ENCODE measurements around the gene STAB1.

STAB1 gene

DNA sequence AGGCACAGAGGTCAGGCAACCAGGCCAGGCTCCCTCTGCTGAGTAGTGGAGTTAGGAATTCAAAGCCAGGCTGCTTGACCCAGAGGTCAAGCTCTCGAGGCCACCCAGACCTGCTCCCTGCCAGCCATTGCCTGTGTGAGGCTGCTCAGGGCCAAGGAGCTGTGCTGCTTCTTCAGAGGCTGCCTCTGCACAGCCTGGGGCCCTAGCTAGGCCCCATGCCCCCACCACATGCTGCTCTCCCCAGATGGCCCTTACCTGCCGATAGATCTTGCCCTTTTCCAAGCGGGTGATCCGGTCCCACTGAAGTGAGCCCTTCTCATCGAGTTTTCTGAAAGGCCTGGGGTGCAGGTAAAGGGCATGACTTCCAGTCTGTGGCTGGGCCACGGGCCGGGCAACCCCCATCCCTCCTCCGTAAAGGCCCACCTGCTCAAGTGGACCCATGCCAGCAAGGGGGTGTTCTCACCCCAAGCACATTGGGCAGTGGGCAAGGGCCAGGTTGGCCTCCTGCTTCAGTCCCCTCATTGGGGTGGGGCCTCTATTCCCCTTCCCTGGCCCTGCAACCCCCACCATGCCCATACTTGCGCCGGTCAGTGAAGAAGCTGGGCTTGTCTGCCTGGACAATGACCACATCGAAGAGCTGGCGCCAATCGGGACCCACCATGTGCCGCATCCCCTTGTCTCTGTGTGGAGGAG lies 32.0 kb downstream of the STAB1 start:
- DNase-seq = no peak
- TF ChIP-seq, protein P1, sequence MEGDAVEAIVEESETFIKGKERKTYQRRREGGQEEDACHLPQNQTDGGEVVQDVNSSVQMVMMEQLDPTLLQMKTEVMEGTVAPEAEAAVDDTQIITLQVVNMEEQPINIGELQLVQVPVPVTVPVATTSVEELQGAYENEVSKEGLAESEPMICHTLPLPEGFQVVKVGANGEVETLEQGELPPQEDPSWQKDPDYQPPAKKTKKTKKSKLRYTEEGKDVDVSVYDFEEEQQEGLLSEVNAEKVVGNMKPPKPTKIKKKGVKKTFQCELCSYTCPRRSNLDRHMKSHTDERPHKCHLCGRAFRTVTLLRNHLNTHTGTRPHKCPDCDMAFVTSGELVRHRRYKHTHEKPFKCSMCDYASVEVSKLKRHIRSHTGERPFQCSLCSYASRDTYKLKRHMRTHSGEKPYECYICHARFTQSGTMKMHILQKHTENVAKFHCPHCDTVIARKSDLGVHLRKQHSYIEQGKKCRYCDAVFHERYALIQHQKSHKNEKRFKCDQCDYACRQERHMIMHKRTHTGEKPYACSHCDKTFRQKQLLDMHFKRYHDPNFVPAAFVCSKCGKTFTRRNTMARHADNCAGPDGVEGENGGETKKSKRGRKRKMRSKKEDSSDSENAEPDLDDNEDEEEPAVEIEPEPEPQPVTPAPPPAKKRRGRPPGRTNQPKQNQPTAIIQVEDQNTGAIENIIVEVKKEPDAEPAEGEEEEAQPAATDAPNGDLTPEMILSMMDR (IDR thresholded peaks at IDR 0.05; ENCODE audit: low read depth, low read length, missing control alignments) = no peak
- Histone ChIP-seq H3K36me3 (replicated peaks) (peaks cover 47% of the 10 kb centered on the region), H3K27ac (no peak overlapping the region), H3K27me3 (replicated peaks) (no peaks in the 10 kb centered on the region), H3K4me3 (ENCODE audit: low read depth, low read length) (no peak overlapping the region)
- in situ Hi-C loops (cut with HindIII; ENCODE audit: low pct_ligation_motif_present, low sequenced_read_pairs) = no loop called here

DNA sequence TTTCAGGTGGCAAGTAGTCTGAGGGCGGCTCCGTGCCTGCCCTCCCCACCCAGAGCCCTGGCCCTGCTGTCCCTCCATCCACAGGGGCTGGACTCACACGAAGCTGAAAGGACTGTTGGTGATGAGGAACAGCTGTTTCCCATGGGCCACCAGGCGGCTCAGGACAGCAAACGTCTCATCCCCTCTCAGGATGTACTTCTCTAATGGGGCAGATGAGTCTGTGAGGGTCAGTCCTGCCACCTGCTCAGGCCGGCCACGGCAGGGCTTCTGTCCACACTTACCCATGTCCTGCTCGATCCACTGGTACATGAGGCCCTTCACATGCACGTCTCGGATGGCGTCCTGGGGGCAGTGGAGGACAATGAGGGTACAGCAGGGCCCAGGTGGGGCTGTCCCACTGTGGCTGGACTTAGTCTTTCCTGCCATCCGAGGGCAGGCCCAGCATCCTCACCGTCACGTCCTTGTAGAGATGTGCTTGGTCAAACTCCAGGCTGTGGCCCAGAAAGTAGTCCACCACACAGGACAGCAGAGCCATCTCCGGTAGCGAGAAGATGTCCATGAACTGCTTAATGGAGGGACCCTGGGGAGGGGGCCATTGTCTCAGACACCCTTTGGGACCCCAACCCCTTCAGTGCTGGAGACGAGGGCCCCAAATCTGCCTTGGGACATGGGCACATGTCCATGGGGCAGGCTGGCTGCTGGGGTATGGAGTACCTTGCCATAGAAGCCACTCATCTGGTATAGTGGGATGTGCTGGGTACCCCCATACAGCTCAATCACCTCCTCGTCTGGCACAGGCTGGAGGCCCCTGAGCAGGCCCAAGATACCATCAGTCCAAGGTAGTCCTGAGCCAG lies 32.8 kb downstream of the STAB1 start:
- peaks cover 47% of the 10 kb centered on the region for H3K36me3 ChIP-seq (replicated peaks)
- H3K27ac ChIP-seq = no peak overlapping the region
- in situ Hi-C loops (cut with HindIII; ENCODE audit: low pct_ligation_motif_present, low sequenced_read_pairs) = no loop called here
- no peaks in the 10 kb centered on the region for H3K27me3 ChIP-seq (replicated peaks)
- no peak for DNase-seq
- no peak overlapping the region for H3K4me3 ChIP-seq (ENCODE audit: low read depth, low read length)
- TF ChIP-seq, protein P1 (IDR thresholded peaks at IDR 0.05; ENCODE audit: low read depth, low read length, missing control alignments) = no peak

DNA sequence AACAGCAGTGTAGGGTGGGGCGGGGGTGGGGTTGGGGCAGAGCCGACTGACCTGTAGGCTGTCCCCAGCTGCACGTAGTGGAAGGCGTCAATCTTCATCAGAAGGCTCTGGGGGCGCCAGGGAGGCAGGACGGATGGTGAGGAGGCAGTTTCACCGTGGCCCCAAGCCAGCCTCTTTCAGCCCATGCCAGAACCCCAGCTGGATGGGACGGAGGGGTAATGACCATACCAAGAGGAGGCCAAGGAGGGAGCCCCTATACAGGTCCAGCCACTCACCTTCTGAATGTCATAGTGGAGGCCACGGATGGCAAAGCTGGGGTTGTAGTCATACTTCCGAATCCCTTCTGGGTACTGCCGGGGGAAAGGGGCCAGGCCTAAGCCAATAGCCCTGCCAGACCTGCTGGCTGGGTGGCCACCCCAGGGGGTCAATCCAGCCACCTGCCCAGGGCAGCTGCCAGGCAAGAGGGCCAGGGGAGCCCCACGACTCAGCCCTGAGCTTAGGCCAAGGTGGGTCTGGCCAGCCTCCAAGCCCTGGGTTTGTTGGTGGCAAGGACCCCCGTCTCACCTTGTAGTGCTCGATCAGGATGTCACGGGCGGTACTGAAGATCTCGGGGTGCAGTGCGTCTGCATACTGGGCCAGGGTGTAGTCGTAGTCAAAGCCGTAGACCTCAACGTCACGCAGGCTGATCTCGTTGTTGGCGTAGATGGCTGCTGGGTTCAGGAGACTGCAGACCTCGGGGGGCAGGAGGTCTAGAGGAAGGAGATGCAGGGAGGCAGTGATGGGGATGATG lies 33.6 kb downstream of the STAB1 start:
- in situ Hi-C loops (cut with HindIII; ENCODE audit: low pct_ligation_motif_present, low sequenced_read_pairs) = no loop called here
- Histone ChIP-seq H3K27ac (no peak overlapping the region), H3K27me3 (replicated peaks) (no peaks in the 10 kb centered on the region), H3K4me3 (ENCODE audit: low read depth, low read length) (no peak overlapping the region), H3K36me3 (replicated peaks) (peaks cover 46% of the 10 kb centered on the region)
- TF ChIP-seq, protein P1 (IDR thresholded peaks at IDR 0.05; ENCODE audit: low read depth, low read length, missing control alignments) = no peak
- no peak for DNase-seq

DNA sequence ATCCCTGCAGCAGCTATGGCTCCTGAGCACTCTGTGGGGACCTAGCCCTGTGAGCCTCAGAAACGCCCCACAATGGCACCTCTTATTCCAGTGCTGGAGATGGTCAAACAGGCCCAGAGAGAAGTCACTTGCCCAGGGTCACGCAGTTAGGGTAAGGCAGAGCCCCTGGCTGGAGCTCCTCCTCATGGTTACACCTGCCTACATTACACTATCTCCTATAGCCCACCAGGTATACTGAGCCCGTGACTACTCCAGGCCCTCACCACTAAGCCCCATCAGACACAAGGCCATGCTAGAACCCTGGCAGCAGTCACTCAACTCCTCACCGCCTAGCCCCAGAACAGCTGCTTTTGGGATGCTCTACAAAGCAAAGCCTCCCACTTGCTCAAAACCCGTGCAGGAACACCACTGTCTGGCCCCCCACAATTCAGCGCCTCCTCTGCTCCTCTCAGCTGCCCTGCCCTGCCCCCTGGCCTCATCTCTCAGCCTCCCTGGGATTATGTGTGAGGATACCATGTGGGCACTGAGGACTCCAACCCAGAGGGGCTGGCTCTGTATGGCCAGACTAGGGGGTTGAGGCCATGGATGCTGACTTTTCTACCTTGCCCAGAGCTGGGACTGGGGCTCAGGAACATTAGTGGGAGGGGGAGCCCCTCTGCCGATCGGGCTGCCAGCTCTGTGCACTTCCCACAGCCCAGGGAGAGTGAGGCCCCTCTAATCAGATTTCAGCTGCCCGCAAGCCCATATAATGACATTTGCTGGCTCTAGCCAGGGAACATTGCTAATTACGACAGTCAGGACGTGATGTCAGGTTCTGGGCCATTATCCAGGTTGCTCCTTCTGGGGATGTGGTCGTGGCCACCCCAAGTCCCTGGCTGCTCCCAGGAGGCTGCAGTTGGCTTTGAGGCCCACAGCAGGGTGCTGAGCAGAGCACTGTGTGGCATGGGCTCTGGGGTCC lies 34.5 kb downstream of the STAB1 start:
- H3K27me3 ChIP-seq (replicated peaks) = no peaks in the 10 kb centered on the region
- TF ChIP-seq, protein P1 (IDR thresholded peaks at IDR 0.05; ENCODE audit: low read depth, low read length, missing control alignments) = no peak
- no peak for DNase-seq
- H3K4me3 ChIP-seq (ENCODE audit: low read depth, low read length) = no peak overlapping the region
- no peak overlapping the region for H3K27ac ChIP-seq
- peaks cover 37% of the 10 kb centered on the region for H3K36me3 ChIP-seq (replicated peaks)
- in situ Hi-C loops (cut with HindIII; ENCODE audit: low pct_ligation_motif_present, low sequenced_read_pairs) = no loop called here

All from brain microvascular endothelial cell (primary cell).